HS-5 (cell line): ENCODE data around the gene SBF1.
A peak's percentile ranks its signal among the peaks of the same experiment; 100 is the strongest.
"Not testable (repeated sequence)": the region's sequence is repeated elsewhere in the genome, so short reads cannot be mapped to it uniquely, and the experiment has no call there.

Experiments
- DNase-seq: peaks from one replicate; pipeline ENCODE4 v3.0.0-alpha.2; 2012; ENCODE audit warnings: low read depth

SBF1 gene, protein sequence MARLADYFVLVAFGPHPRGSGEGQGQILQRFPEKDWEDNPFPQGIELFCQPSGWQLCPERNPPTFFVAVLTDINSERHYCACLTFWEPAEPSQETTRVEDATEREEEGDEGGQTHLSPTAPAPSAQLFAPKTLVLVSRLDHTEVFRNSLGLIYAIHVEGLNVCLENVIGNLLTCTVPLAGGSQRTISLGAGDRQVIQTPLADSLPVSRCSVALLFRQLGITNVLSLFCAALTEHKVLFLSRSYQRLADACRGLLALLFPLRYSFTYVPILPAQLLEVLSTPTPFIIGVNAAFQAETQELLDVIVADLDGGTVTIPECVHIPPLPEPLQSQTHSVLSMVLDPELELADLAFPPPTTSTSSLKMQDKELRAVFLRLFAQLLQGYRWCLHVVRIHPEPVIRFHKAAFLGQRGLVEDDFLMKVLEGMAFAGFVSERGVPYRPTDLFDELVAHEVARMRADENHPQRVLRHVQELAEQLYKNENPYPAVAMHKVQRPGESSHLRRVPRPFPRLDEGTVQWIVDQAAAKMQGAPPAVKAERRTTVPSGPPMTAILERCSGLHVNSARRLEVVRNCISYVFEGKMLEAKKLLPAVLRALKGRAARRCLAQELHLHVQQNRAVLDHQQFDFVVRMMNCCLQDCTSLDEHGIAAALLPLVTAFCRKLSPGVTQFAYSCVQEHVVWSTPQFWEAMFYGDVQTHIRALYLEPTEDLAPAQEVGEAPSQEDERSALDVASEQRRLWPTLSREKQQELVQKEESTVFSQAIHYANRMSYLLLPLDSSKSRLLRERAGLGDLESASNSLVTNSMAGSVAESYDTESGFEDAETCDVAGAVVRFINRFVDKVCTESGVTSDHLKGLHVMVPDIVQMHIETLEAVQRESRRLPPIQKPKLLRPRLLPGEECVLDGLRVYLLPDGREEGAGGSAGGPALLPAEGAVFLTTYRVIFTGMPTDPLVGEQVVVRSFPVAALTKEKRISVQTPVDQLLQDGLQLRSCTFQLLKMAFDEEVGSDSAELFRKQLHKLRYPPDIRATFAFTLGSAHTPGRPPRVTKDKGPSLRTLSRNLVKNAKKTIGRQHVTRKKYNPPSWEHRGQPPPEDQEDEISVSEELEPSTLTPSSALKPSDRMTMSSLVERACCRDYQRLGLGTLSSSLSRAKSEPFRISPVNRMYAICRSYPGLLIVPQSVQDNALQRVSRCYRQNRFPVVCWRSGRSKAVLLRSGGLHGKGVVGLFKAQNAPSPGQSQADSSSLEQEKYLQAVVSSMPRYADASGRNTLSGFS (N-terminal part only)

GRCh38 chr22:50474710-50475651 is at the start of gene SBF1:
Gene SBF1 (minus strand): TSS chr22:50475035. CDS start chr22:50474840, 195 bp downstream.
- DNase-seq: peak; percentile 48

DNA sequence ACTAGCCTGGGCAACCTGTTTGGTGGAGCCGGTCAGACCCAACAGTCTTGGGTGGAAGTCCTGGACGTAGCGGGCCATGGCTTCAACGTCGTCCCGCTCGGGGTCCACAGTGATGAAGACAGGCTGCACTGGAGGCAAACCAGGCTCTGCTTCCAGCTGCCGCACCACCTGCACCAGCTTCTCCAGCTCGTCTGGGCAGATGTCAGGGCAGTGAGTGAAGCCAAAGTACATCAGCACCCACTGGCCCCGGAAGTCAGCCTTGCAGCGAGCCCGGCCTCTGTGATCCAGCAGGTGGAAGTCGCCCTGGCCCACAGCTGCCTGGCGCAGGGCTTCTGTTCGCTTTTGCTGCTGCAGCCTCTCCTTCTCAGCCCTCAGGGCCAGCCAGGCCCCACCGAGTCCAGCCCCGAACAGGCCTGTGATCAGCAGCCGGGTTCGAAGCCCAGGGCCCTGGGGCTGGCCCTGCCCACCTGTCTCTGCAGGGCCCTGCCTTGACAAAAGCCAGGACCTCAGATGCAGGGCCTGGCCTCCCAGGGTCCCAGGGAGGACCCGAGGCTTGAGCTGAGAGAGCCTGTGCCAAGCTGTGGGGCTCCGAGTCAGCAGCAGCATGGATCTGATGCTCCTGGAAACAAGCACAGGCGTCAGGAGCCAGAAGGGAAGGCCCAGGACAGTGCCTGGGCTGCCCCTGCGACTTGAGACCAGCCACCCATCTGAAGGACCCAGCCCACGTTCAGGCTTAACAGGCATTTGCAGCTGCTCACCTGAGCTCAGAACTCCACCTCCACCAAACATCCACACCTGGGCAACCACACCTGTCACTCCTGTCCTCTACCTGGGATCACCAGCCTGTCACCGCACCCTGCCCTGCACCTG is 49.2 kb upstream of the SBF1 start:
- no peak for DNase-seq

DNA sequence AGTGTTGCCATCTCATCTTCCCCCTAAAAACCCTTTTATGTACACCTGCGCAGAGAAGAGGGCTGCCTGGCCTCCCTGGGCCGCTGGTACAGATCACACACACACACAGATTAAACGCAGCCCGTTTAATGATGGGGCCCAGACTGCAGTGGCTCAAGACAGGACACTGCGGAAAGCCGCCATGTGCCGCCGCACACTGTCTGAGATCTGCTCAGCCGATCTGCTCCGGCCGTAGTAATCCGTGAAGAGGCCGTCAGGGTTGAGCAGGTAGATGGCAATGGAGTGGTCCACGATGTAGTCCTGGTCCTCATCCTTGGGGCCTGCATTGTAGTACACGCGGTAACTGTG is 48.6 kb upstream of the SBF1 start:
- DNase-seq: no peak

GRCh38 chr22:50522806-50523438 is 48.1 kb upstream of the SBF1 start:
- DNase-seq: no peak

- no peak for DNase-seq
Measured at GRCh38 chr22:50522208-50522805, 47.5 kb upstream of the SBF1 start.

DNA sequence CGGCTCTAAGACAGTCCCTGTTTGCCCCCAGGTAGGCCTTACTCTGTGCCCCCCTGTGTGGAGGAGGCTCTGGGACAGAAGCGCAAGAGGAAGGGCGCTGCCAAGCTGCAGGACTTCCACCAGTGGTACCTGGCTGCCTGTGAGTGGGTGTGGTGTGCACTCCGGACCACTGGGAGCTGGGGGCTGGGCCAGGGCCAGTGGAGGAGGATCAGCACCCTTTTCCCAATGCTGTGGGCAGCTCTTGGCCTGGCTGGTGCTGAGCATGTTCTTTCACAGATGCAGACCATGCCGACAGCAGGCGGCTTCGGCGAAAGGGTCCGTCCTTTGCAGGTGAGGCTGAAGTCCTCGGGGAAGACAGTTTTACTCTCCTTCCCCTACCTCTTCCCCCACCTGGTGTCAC is 46.9 kb upstream of the SBF1 start:
- no peak for DNase-seq

DNA sequence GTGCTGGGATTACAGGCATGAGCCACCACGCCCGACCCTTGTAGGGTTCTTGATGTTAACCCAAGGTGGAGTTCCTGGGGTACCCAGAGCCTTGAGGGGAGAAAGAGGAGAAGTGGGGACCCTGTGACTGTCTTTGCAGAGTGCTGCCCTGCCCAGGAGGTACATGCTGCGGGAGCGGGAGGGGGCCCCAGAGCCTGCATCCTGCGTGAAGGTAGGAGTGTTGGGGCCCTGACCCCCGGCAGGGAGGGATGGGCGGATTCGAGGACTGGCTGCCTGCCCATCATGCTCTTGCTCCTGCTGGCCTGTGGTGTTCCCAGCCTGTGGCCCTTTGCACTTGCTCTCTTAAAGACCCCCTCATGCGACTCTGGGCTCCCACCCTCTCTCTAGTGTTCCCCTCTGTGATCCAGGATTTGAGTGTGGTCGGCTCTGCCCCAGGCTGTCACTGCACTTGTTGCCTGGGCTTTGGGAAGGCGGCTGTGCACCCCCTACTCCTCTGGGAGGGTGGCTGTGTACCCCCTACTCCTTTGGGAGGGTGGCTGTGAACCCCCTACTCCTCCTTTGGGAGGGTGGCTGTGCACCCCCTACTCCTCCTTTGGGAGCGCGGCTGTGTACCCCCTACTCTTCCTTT is 46.1 kb upstream of the SBF1 start:
- no peak for DNase-seq

GRCh38 chr22:50520184-50520583 is 45.3 kb upstream of the SBF1 start:
- not testable (repeated sequence) for DNase-seq

GRCh38 chr22:50519151-50519550 is 44.3 kb upstream of the SBF1 start:
- DNase-seq: no peak

GRCh38 chr22:50518606-50519005 is 43.8 kb upstream of the SBF1 start:
- no peak for DNase-seq

DNA sequence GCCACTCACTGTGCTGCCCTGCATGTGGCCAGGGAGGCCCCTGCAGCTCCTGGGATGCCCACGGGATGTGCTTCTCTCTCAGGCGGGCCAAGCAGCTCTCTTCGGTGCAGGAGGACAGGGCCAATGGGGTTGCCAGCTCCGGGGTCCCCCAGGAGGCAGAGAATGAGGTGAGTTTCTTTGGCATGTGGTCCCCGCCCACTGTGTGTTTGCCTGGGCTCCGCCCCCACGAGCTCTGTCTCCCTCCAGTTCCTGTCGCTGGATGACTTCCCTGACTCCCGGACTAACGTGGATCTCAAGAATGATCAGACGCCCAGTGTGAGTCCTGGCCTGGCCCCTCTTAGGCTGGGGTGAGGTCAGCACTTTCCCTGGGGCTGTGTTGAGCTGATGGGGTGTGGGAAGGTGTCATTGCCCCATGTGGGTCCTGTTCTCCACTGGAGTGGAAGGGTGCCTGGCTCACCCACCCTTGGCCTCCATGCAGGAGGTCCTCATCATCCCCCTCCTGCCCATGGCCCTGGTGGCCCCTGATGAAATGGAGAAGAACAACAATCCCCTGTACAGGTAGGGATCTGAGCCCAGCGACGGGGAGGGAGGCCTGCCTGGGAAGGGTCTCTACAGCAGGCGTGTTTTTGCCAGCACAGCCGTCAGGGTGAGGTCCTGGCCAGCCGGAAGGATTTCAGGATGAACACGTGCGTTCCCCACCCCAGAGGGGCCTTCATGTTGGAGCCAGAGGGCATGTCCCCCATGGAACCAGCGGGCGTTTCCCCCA is 42.8 kb upstream of the SBF1 start:
- no peak for DNase-seq

DNA sequence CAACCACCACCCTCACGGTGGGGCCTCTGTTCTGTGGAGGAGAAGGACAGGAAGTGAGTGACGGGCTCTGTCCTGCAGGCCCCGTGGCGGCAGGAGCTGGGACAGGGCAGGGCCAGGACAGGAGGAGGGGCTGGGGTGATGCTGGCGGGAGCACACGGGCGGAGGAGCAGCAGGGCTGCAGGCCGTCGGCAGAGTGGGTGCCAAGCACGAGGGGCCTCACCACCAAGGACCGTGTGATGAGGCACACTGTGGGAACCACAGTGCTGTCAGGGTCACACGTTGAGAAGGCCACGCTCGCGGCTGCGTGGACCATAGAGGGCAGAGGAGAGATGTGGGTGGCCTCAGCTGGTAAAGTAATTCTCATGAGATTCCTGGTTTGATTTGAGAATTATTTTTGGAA is 42.1 kb upstream of the SBF1 start:
- DNase-seq: no peak

- no peak for DNase-seq
Measured at GRCh38 chr22:50516068-50516467, 41.2 kb upstream of the SBF1 start.

GRCh38 chr22:50513175-50513574 is 38.3 kb upstream of the SBF1 start:
- DNase-seq: no peak

GRCh38 chr22:50508897-50509296 is 34.1 kb upstream of the SBF1 start:
- no peak for DNase-seq

DNA sequence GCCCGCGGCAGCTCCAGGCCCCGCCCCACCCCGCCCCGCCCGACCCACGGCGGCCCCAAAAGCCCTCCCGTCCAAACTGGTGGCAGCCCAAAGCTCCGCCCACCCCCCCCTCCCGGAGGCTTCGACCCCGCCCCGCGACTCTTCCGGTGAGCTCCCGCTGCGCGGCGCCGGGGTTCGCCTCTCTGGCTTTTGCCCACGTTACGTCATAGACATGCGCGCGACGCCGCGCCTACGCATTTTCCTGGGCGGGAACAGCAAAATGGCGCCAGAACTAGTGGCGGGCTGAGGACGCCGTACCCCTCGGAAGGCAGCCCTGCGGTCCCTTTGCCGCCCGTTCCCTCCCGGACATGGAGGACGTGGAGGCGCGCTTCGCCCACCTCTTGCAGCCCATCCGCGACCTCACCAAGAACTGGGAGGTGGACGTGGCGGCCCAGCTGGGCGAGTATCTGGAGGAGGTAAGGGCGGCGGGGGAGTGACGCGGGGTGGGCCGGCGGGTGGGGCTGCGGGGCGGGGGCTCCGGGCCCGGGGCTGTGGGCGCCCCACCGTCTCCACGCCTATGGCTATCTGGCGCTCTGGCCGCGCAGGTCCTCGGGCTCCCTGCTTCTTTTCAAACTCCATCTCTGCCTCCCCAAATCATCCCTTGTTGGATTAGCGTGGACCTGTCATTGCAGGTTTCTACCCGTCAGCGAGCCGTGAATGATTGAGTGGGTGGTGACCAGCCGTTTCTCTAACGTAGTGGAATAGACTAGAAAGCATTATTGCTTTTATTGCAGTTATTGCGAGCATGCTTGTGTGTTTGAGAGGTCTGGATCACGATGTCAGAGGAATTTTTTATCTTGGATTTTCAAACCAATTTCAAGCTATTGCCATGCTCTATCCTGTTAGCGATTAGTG is 33.4 kb upstream of the SBF1 start, which contains the start of gene NCAPH2:
Gene NCAPH2 (plus strand): TSS at position 234 of the 894 bp plus-strand sequence. CDS start 114 bp downstream, at position 348.
- peak; percentile 87 for DNase-seq
